ENCODE data around the gene FRAT1.
"Not testable (repeated sequence)": the region's sequence is repeated elsewhere in the genome, so short reads cannot be mapped to it uniquely, and the experiment has no call there.

Gene FRAT1

DNA sequence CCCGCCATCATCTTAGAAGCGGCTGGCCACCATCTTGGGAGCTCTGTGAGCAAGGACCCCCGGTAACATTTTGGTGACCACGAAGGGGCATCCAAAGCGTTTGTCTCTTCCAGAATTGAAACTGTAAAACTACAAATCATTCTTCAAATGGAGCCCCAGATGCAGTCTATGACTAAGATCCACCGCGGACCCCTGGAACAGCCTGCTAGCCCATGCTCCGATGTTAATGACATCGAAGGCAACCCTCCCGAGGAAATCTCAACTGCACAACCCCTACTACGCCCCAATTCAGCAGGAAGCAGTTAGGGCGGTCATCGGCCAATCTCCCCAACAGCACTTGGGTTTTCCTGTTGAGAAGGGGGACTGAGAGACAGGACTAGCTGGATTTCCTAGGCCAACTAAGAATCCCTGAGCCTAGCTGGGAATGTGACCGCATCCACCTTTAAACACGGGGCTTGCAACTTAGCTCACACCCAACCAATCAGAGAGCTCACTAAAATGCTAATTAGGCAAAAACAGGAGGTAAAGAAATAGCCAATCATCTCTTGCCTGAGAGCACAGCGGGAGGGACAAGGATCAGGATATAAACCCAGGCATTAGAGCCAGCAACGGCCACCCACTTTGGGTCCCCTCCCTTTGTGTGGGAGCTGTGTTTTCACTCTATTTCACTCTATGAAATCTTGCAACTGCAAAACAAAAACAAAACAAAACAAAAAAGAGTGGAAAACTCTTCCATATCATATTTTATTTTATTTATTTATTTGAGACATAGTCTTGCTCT lies 28.3 kb upstream of the FRAT1 start:
- not testable (repeated sequence) for H3K79me2 ChIP-seq (ENCODE audit: control insufficient read depth, insufficient read depth, low read length, unreplicated experiment); H2AFZ ChIP-seq (ENCODE audit: low read length, unreplicated experiment); H3K36me3 ChIP-seq (ENCODE audit: insufficient read depth, low read length); H3K27me3 ChIP-seq (ENCODE audit: insufficient read depth, low read length); H3K4me1 ChIP-seq (ENCODE audit: control insufficient read depth, insufficient read depth, low read length, unreplicated experiment)
- Histone ChIP-seq H3K4me3 (ENCODE audit: low read depth, low read length) (peak overlapping the region; percentile 77; the same call in 1 of the 2 replicates), H3K27ac (ENCODE audit: low read depth, low read length) (peak overlapping the region; percentile 93)

DNA sequence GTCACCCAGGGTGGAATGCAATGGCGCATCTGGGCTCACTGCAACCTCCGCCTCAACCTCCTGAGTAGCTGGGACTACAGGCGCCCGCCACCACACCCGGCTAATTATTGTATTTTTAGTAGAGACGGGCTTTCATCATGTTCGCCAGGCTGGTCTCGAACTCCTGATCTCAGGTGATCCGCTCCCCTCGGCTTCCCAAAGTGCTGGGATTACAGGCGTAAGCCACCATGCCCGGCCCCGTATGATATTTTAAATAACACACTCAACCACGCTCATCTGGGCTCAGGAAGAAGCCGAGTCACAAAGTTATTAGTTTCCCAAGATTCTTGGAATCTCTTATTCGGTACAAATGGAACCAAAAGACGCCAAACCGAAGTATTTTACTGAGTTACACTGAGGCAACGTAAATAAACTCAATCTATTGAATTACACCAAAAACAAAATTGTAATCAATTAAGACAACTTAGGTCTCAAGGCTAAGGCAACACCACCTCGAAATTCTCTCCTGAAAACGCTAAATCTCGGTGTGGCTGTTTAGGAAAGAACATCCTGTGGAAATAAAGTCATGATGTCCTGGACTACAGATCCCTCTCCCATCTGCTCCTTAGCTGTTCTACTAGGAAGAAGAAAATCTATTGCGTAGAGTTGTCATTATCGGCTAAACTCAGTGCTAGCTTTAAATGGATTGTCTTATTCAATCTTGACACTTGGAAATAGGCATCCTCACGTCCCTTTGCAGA lies 27.5 kb upstream of the FRAT1 start:
- Histone ChIP-seq H3K27ac (ENCODE audit: low read depth, low read length) (peak overlapping the region; percentile 93), H2AFZ (ENCODE audit: low read length, unreplicated experiment) (peak overlapping the region; percentile 94), H3K79me2 (ENCODE audit: control insufficient read depth, insufficient read depth, low read length, unreplicated experiment) (peaks cover 9% of the 10 kb centered on the region)

DNA sequence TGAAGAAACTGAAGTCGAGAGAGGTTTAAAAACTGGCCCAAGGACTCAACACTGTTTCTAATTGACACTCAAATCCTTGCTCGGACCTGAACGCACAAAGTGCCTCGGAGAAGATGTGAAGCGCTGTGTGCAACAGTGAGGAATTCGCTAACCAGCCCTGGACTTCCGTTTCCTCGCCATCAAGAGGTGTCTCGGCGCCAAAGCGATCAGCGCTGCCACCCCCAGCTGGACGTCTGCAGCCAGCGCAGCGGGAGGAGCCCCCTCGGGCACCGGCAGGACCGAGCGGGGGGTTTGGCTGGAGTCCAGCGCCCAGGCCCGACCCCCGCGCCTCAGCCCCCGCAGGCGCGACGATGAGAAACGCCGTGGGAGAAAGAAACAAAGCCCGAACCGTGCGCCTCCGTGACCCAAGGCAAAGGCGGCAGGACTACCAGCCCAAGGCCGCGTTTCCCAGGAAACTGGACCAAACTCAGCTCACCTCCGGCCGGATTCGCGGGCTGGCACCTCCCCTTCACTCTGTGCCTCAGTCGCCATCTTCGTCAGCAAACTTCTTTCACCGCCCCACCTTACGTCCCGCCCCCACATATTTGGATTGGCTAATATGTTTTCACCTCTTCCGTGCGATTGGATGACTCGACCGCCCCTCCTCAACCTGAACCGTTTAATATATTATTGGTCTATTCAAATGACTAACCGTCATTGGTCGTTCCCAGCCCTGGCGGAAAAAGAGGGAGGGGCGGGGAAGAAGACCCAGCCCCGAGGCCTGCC lies 26.8 kb upstream of the FRAT1 start, which contains the start of gene ARHGAP19:
TSS of gene ARHGAP19 (minus strand) at position 541 of the 765 bp plus-strand sequence. CDS start at position 531, 10 bp downstream.
- H3K4me3 ChIP-seq (ENCODE audit: low read depth, low read length) = peak within 1 kb of the TSS; percentile 77
- peaks cover 9% of the 10 kb centered on the region for H3K79me2 ChIP-seq (ENCODE audit: control insufficient read depth, insufficient read depth, low read length, unreplicated experiment)
- H3K36me3 ChIP-seq (ENCODE audit: insufficient read depth, low read length) = no peaks in the 10 kb centered on the region
- peak within 1 kb of the TSS; percentile 93 for H3K27ac ChIP-seq (ENCODE audit: low read depth, low read length)
- no peaks in the 10 kb centered on the region for H3K4me1 ChIP-seq (ENCODE audit: control insufficient read depth, insufficient read depth, low read length, unreplicated experiment)
- H2AFZ ChIP-seq (ENCODE audit: low read length, unreplicated experiment) = peak within 1 kb of the TSS; percentile 94
- H3K27me3 ChIP-seq (ENCODE audit: insufficient read depth, low read length) = no peaks in the 10 kb centered on the region

More for the DNA sequence above, 27.5 kb upstream of the FRAT1 start:
- H3K27me3 ChIP-seq (ENCODE audit: insufficient read depth, low read length) = no peaks in the 10 kb centered on the region
- no peaks in the 10 kb centered on the region for H3K4me1 ChIP-seq (ENCODE audit: control insufficient read depth, insufficient read depth, low read length, unreplicated experiment)
- peak overlapping the region; percentile 77 for H3K4me3 ChIP-seq (ENCODE audit: low read depth, low read length)
- no peaks in the 10 kb centered on the region for H3K36me3 ChIP-seq (ENCODE audit: insufficient read depth, low read length)

DNA sequence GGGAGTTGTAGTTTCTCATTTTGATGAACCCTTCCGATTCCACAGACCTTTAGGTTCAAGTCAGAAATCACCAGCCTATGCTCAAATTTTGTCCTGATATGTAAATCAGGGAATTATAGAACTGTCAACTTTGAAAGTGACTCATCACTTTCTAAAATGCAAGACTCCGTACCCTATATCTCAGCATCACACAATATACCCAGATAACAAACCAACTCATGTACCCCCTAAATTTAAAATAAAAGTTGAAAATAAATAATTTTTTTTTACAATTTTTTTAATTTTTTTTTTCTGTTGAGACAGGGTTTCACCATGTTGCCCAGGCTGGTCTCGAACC lies 26.2 kb upstream of the FRAT1 start:
- Histone ChIP-seq H3K79me2 (ENCODE audit: control insufficient read depth, insufficient read depth, low read length, unreplicated experiment) (peaks cover 9% of the 10 kb centered on the region), H3K27ac (ENCODE audit: low read depth, low read length) (no peak overlapping the region), H3K4me3 (ENCODE audit: low read depth, low read length) (no peak overlapping the region), H3K4me1 (ENCODE audit: control insufficient read depth, insufficient read depth, low read length, unreplicated experiment) (peaks cover 1% of the 10 kb centered on the region), H3K36me3 (ENCODE audit: insufficient read depth, low read length) (no peaks in the 10 kb centered on the region), H2AFZ (ENCODE audit: low read length, unreplicated experiment) (peak overlapping the region; percentile 30), H3K27me3 (ENCODE audit: insufficient read depth, low read length) (no peaks in the 10 kb centered on the region)

DNA sequence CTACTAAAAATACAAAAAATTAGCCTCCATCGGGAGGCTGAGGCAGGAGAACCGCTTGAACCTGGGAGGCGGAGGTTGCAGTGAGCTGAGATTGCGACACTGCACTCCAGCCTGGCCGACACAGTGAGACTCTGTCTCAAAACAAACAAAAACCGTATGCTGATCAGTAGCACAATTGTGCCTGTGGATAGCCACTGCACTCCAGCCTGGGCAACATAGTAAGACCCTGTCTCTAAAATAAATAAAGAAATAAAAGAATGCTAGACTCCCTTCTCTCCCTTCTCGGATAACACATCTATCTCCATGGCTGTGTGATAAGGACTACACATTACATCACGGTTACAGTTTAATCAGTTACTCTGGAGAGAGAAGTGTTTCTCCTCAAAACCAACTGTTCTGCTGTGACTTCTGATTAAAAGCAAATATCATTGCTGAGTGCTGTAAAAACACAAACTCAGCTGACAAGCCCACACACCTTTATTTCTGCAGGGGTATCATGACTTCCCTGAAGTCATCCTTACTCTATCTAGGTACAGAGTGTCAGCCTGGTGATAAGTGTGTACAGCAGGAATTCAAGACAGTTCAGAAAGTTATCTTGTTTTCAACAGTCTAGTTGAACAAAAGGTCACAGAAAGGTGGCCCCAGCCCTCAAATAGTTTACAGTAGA lies 21.4 kb upstream of the FRAT1 start:
- Histone ChIP-seq H3K4me3 (ENCODE audit: low read depth, low read length) (no peak overlapping the region), H2AFZ (ENCODE audit: low read length, unreplicated experiment) (peak overlapping the region; percentile 45), H3K79me2 (ENCODE audit: control insufficient read depth, insufficient read depth, low read length, unreplicated experiment) (no peaks in the 10 kb centered on the region), H3K4me1 (ENCODE audit: control insufficient read depth, insufficient read depth, low read length, unreplicated experiment) (peaks cover 7% of the 10 kb centered on the region), H3K36me3 (ENCODE audit: insufficient read depth, low read length) (no peaks in the 10 kb centered on the region), H3K27ac (ENCODE audit: low read depth, low read length) (no peak overlapping the region), H3K27me3 (ENCODE audit: insufficient read depth, low read length) (no peaks in the 10 kb centered on the region)

DNA sequence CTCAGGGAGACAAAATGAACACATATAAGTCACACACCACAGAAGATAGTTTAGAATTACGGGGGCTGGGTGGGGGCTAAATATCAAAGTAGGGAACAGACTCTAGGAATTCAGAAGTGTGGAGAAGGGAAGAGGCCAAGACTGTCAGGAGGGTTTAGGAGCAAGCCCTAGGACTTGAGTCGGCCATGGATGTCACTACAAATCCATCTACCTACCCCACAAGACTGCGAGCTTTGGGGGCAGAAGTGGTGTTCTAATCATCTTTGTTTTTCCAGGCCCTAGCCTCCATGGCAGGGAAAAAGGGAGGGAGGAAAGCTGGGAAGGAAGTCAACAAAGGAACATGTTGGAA lies 20.9 kb upstream of the FRAT1 start:
- Histone ChIP-seq H3K36me3 (ENCODE audit: insufficient read depth, low read length) (no peaks in the 10 kb centered on the region), H3K4me3 (ENCODE audit: low read depth, low read length) (no peak overlapping the region), H3K79me2 (ENCODE audit: control insufficient read depth, insufficient read depth, low read length, unreplicated experiment) (no peaks in the 10 kb centered on the region), H3K27ac (ENCODE audit: low read depth, low read length) (no peak overlapping the region), H3K27me3 (ENCODE audit: insufficient read depth, low read length) (no peaks in the 10 kb centered on the region), H2AFZ (ENCODE audit: low read length, unreplicated experiment) (peak overlapping the region; percentile 45), H3K4me1 (ENCODE audit: control insufficient read depth, insufficient read depth, low read length, unreplicated experiment) (peaks cover 7% of the 10 kb centered on the region)

DNA sequence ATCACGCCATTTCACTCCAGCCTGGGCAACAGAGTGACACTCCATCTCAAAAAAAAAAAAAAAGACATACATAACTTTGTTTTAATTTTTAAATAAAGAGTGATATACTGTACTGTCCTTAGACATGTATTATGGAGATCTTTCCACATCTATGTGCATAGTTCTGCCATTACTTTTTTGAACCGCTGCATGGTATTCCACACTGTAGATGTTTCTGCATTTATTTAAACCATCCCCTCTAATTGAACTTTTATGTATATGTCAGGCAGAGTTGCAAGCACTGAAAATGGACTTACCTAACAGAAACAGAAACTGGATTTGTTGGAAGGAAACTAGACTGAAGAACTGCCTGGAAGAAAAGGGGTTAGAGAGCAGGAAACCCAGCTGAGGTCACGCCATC lies 18.1 kb upstream of the FRAT1 start:
- Histone ChIP-seq H3K79me2 (ENCODE audit: control insufficient read depth, insufficient read depth, low read length, unreplicated experiment) (no peaks in the 10 kb centered on the region), H3K4me3 (ENCODE audit: low read depth, low read length) (no peak overlapping the region), H3K27me3 (ENCODE audit: insufficient read depth, low read length) (no peaks in the 10 kb centered on the region), H2AFZ (ENCODE audit: low read length, unreplicated experiment) (no peak overlapping the region), H3K27ac (ENCODE audit: low read depth, low read length) (no peak overlapping the region), H3K36me3 (ENCODE audit: insufficient read depth, low read length) (no peaks in the 10 kb centered on the region), H3K4me1 (ENCODE audit: control insufficient read depth, insufficient read depth, low read length, unreplicated experiment) (peaks cover 7% of the 10 kb centered on the region)

DNA sequence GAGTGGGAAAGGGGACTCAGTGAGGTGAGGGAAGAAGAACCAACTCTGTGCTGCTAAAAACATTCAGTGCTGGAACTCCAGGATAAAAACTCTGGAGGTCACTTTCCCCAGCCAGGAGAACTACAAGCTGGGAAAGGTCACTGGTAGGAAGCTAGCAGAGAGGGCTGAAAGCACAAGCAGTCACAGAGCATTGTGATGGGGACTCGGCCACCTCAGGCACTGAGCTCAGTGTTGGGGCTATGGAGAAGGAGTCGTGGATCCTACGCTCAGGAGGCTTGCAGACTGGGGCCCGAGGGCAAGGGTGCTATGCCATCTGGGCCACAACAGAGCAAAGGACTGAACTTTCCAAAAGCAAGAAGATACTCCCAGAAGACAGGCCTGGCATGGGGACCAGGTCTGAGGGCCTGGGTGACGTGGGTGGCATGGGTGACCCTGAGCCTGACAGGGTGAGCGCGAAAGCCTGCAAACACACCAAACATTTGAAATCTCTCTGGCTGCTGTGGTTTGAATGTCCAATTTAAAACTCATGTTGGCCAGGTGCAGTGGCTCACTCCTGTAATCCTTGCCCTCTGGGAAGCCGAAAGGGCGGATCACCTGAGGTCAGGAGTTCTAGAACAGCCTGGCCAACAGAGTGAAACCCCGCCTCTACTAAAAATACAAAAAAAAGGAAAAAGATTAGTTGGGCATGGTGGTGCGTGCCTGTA lies 16.8 kb upstream of the FRAT1 start:
- Histone ChIP-seq H3K4me3 (ENCODE audit: low read depth, low read length) (no peak overlapping the region), H2AFZ (ENCODE audit: low read length, unreplicated experiment) (no peak overlapping the region), H3K4me1 (ENCODE audit: control insufficient read depth, insufficient read depth, low read length, unreplicated experiment) (peaks cover 7% of the 10 kb centered on the region), H3K36me3 (ENCODE audit: insufficient read depth, low read length) (no peaks in the 10 kb centered on the region), H3K27me3 (ENCODE audit: insufficient read depth, low read length) (no peaks in the 10 kb centered on the region), H3K79me2 (ENCODE audit: control insufficient read depth, insufficient read depth, low read length, unreplicated experiment) (no peaks in the 10 kb centered on the region), H3K27ac (ENCODE audit: low read depth, low read length) (no peak overlapping the region)

DNA sequence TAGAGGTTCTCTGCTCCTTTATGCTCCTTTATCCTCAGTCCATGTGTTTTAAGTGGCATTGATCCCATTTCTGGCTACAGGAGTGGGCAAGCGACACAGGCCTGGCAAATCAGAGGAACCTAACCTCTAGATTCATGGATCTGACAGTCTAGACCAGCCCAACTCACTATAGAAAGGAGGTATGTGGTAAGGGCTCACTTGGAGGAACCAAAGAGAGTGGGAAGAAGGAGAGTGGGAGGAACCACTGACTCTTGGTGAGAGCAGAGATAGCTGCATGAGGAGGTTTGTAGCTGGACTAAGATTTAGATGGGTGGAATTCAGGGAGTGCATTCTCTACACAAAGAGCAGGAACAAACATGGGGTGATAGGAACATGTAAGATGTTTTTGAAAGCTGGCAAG lies 11.6 kb upstream of the FRAT1 start:
- no peaks in the 10 kb centered on the region for H3K27me3 ChIP-seq (ENCODE audit: insufficient read depth, low read length)
- no peak overlapping the region for H3K4me3 ChIP-seq (ENCODE audit: low read depth, low read length)
- H2AFZ ChIP-seq (ENCODE audit: low read length, unreplicated experiment) = no peak overlapping the region
- H3K79me2 ChIP-seq (ENCODE audit: control insufficient read depth, insufficient read depth, low read length, unreplicated experiment) = no peaks in the 10 kb centered on the region
- H3K27ac ChIP-seq (ENCODE audit: low read depth, low read length) = no peak overlapping the region
- H3K36me3 ChIP-seq (ENCODE audit: insufficient read depth, low read length) = no peaks in the 10 kb centered on the region
- H3K4me1 ChIP-seq (ENCODE audit: control insufficient read depth, insufficient read depth, low read length, unreplicated experiment) = no peaks in the 10 kb centered on the region
